A549 treated with DMSO at 1 μM for 4 hours (cell line): ENCODE data around the gene HEPACAM2. TPM values are rescaled to one million over a fixed set of nuclear protein-coding genes. Genes with fewer than 3 reads are reported as not detected.

Source experiments
- total RNA-seq: library from RNA; stranded (reverse); fragments of 200-300 nt; extraction: Qiagen RNA extraction; gene quantifications from 5 replicates; pipeline ENCODE4 v1.2.3, GENCODE V29; 2022; ENCODE audit warnings: low read depth

The HEPACAM2 gene
- not detected in 5 replicates for total RNA-seq

GRCh38 chr7:93226310-93226709 lies at the start of gene HEPACAM2:
Gene HEPACAM2, minus strand, starts transcription at chr7:93226469.

GRCh38 chr7:93231799-93232672 lies 5.8 kb upstream of the HEPACAM2 start, which contains the start of gene VPS50:
Gene VPS50, plus strand, starts transcription at chr7:93232366. Its CDS starts 102 bp downstream, at chr7:93232468.

GRCh38 chr7:93148144-93148543 lies 78.1 kb downstream of the HEPACAM2 start, which contains the start of gene SAMD9L:
Gene SAMD9L, minus strand, starts transcription at chr7:93148385. Its CDS starts 12,414 bp downstream, at chr7:93135971.

Other genes with a start within 250 kb of the HEPACAM2 start
- gene SAMD9, start 108.5 kb downstream of the HEPACAM2 start, total RNA-seq = 4.6 to 10.8 TPM (median 7.5 TPM) in 5 replicates
- gene SAMD9L, start 78.1 kb downstream of the HEPACAM2 start, total RNA-seq = 0.68 to 1.4 TPM (median 0.90 TPM) in 5 replicates
- gene VPS50, start 5.9 kb upstream of the HEPACAM2 start, total RNA-seq = 4.8 to 7.8 TPM (median 6.9 TPM) in 5 replicates